ENCODE results near the gene AAMP. TPM values are rescaled to one million over a fixed set of nuclear protein-coding genes. Genes with fewer than 3 reads are reported as not detected.

Gene AAMP
- total RNA-seq, 1 donor from 2014 or later: 205 TPM

- H3K27me3 ChIP-seq (ENCODE audit: control insufficient read depth, insufficient read depth, low read length): no peaks in the 10 kb centered on the region
- H3K4me3 ChIP-seq (ENCODE audit: low read depth, low read length): no peak overlapping the region
- TF ChIP-seq CTCF (IDR thresholded peaks at IDR 0.05; ENCODE audit: insufficient read depth, low read length, severe bottlenecking): no peak
- DNase-seq (ENCODE audit: low read depth) (peak; percentile 80), FAIRE-seq (no peak)
- peaks cover 28% of the 10 kb centered on the region for H3K36me3 ChIP-seq (ENCODE audit: control insufficient read depth, insufficient read depth, low read length)
These were observed 40.1 kb downstream of the AAMP start for GRCh38 chr2:218229851-218230250.

- FAIRE-seq (no peak), DNase-seq (ENCODE audit: low read depth) (peak; percentile 93)
- no peak for TF ChIP-seq CTCF (IDR thresholded peaks at IDR 0.05; ENCODE audit: insufficient read depth, low read length, severe bottlenecking)
- Histone ChIP-seq H3K4me3 (ENCODE audit: low read depth, low read length) (no peak overlapping the region), H3K27me3 (ENCODE audit: control insufficient read depth, insufficient read depth, low read length) (no peaks in the 10 kb centered on the region), H3K36me3 (ENCODE audit: control insufficient read depth, insufficient read depth, low read length) (peaks cover 24% of the 10 kb centered on the region)
These were observed 40.7 kb downstream of the AAMP start for GRCh38 chr2:218229239-218229638.

GRCh38 chr2:218228366-218229090 is 41.4 kb downstream of the AAMP start:
- H3K4me3 ChIP-seq (ENCODE audit: low read depth, low read length): no peak overlapping the region
- DNase-seq (ENCODE audit: low read depth) (peak; percentile 86), FAIRE-seq (no peak)
- H3K27me3 ChIP-seq (ENCODE audit: control insufficient read depth, insufficient read depth, low read length): no peaks in the 10 kb centered on the region
- peaks cover 22% of the 10 kb centered on the region for H3K36me3 ChIP-seq (ENCODE audit: control insufficient read depth, insufficient read depth, low read length)
- TF ChIP-seq CTCF (IDR thresholded peaks at IDR 0.05; ENCODE audit: insufficient read depth, low read length, severe bottlenecking): no peak

- Histone ChIP-seq H3K36me3 (ENCODE audit: control insufficient read depth, insufficient read depth, low read length) (peaks cover 20% of the 10 kb centered on the region), H3K27me3 (ENCODE audit: control insufficient read depth, insufficient read depth, low read length) (no peaks in the 10 kb centered on the region), H3K4me3 (ENCODE audit: low read depth, low read length) (no peak overlapping the region)
- DNase-seq (ENCODE audit: low read depth) (no peak), FAIRE-seq (no peak)
- no peak for TF ChIP-seq CTCF (IDR thresholded peaks at IDR 0.05; ENCODE audit: insufficient read depth, low read length, severe bottlenecking)
These were observed 43.0 kb downstream of the AAMP start for GRCh38 chr2:218226903-218227302.

- Histone ChIP-seq H3K36me3 (ENCODE audit: control insufficient read depth, insufficient read depth, low read length) (peaks cover 9% of the 10 kb centered on the region), H3K4me3 (ENCODE audit: low read depth, low read length) (no peak overlapping the region), H3K27me3 (ENCODE audit: control insufficient read depth, insufficient read depth, low read length) (no peaks in the 10 kb centered on the region)
- DNase-seq (ENCODE audit: low read depth) (no peak), FAIRE-seq (no peak)
- TF ChIP-seq CTCF (IDR thresholded peaks at IDR 0.05; ENCODE audit: insufficient read depth, low read length, severe bottlenecking): no peak
These were observed 45.8 kb downstream of the AAMP start for GRCh38 chr2:218224186-218224585.

- no peak for TF ChIP-seq CTCF (IDR thresholded peaks at IDR 0.05; ENCODE audit: insufficient read depth, low read length, severe bottlenecking)
- Histone ChIP-seq H3K4me3 (ENCODE audit: low read depth, low read length) (no peak overlapping the region), H3K36me3 (ENCODE audit: control insufficient read depth, insufficient read depth, low read length) (peaks cover 7% of the 10 kb centered on the region), H3K27me3 (ENCODE audit: control insufficient read depth, insufficient read depth, low read length) (no peaks in the 10 kb centered on the region)
- DNase-seq (ENCODE audit: low read depth) (peak; percentile 65), FAIRE-seq (no peak)
These were observed 46.9 kb downstream of the AAMP start for GRCh38 chr2:218223046-218223445.
